Natural killer cell (primary cell): Measurements from ENCODE around the gene UMOD. TPM values are rescaled to one million over a fixed set of nuclear protein-coding genes. Genes with fewer than 3 reads are reported as not detected.
A peak's percentile ranks its signal among the peaks of the same experiment; 100 is the strongest.

ENCODE experiments used
- ATAC-seq, 3 donors: fragments of 150-1000 bp in 2 of 3; fragments of 200-7000 bp in 1 of 3; cut with Tn5 transposase; 1 replicate in 1 of 3; 2 replicates in 2 of 3; pipeline ENCODE4 v1.10.0; 2021; ENCODE audit warnings: mild to moderate bottlenecking in 2 of 3, moderate library complexity in 2 of 3
- DNase-seq, 2 donors: peaks; one replicate each; pipeline versions ENCODE4 v3.0.0 to v3.0.0-alpha.2; 2013 to 2021; ENCODE audit warnings: mixed read lengths in 1 of 2
- H3K27ac ChIP-seq: one replicate; pipeline ENCODE4 v1.5.1; 2013; ENCODE audit warnings: mild to moderate bottlenecking, low read length
- H3K27me3 ChIP-seq: one replicate; pipeline ENCODE4 v1.6.1; 2013; ENCODE audit warnings: low read length; ENCODE audit not compliant: control insufficient read depth, insufficient read depth
- H3K36me3 ChIP-seq: one replicate; pipeline ENCODE4 v1.6.1; 2013; ENCODE audit warnings: low read length; ENCODE audit not compliant: control insufficient read depth, insufficient read depth
- H3K4me1 ChIP-seq: one replicate; pipeline ENCODE4 v1.6.1; 2013; ENCODE audit warnings: low read length; ENCODE audit not compliant: control insufficient read depth, insufficient read depth
- H3K4me3 ChIP-seq: one replicate; pipeline ENCODE4 v1.5.1; 2013; ENCODE audit warnings: low read length
- H3K9me3 ChIP-seq: one replicate; pipeline ENCODE4 v1.6.1; 2013; ENCODE audit warnings: low read length; ENCODE audit not compliant: control insufficient read depth, insufficient read depth
- H3K27ac Mint-ChIP-seq, 2 donors: one replicate each; pipeline ENCODE4 v1.8.0; 2022; ENCODE audit warnings: mild to moderate bottlenecking in 2 of 2, mixed read lengths in 2 of 2, moderate library complexity in 1 of 2
- H3K27me3 Mint-ChIP-seq, 2 donors: one replicate each; pipeline ENCODE4 v1.8.0; 2022; ENCODE audit warnings: low read depth in 2 of 2, mixed read lengths in 2 of 2
- H3K36me3 Mint-ChIP-seq: one replicate; pipeline ENCODE4 v1.8.0; 2022; ENCODE audit warnings: mixed read lengths
- H3K4me1 Mint-ChIP-seq, 2 donors: one replicate each; pipeline ENCODE4 v1.8.0; 2022; ENCODE audit warnings: mixed read lengths in 2 of 2
- H3K4me3 Mint-ChIP-seq: one replicate; pipeline ENCODE4 v1.8.0; 2022; ENCODE audit warnings: mild to moderate bottlenecking, moderate library complexity, mixed read lengths
- H3K9me3 Mint-ChIP-seq, 2 donors: one replicate each; pipeline ENCODE4 v1.8.0; 2022; ENCODE audit warnings: mixed read lengths in 2 of 2
- CTCF ChIP-seq: fragments of 200-600 bp; IDR thresholded peaks from one replicate; pipeline ENCODE4 v1.8.0; 2022; ENCODE audit warnings: antibody characterized with exemption
- WGBS: methylation state at CpG from one replicate; pipeline ENCODE4 v1.1.7; 2013; ENCODE audit warnings: missing lambda C conversion rate; ENCODE audit not compliant: insufficient coverage; 5-methylcytosine and 5-hydroxymethylcytosine counted together
- intact Hi-C: fragments of 100-400 bp; cut with micrococcal nuclease; formaldehyde crosslinking; loops from one replicate; pipeline ENCODE4 v1.14.2; 2022
- total RNA-seq, 4 donors: library from RNA; stranded (reverse); fragments of 120-200 nt in 1 of 4; gene quantifications; one replicate each; pipeline versions ENCODE4 v1.2.3 to v1.2.4, GENCODE V29; 2013 to 2022

Gene UMOD
- total RNA-seq, 3 donors from 2014 or later (not counting 1 experiment from before 2014, with no cell fraction given) = not detected

- no peaks in the 10 kb centered on the region for H3K27me3 ChIP-seq
- H3K36me3 ChIP-seq = no peaks in the 10 kb centered on the region
- intact Hi-C loops = no loop called here
- Mint-ChIP-seq H3K27ac (no peak overlapping the region), H3K4me3 (no peak overlapping the region), H3K36me3 (no peaks in the 10 kb centered on the region), H3K27me3 (peaks cover 0 to 9% of the 10 kb centered on the region in 2 donors), H3K4me1 (no peaks in the 10 kb centered on the region), H3K9me3 (no peaks in the 10 kb centered on the region)
- 34% methylated on average over 77 of the region's 77 CpGs for WGBS
- DNase-seq (no peak), ATAC-seq (peak in 1 of 3 donors; percentile 12)
- TF ChIP-seq CTCF = no peak
- no peaks in the 10 kb centered on the region for H3K4me1 ChIP-seq
- H3K9me3 ChIP-seq = no peaks in the 10 kb centered on the region
- no peak overlapping the region for H3K27ac ChIP-seq
- H3K4me3 ChIP-seq = no peak overlapping the region
Observed at GRCh38 chr16:20348365-20349185, 3.9 kb downstream of the UMOD start.

GRCh38 chr16:20347666-20348364, 4.7 kb downstream of the UMOD start:
- 61% methylated on average over 12 of the region's 12 CpGs for WGBS
- no peaks in the 10 kb centered on the region for H3K27me3 ChIP-seq

GRCh38 chr16:20344611-20345010, 7.9 kb downstream of the UMOD start:
- H3K27ac Mint-ChIP-seq = no peak overlapping the region
- DNase-seq (no peak), ATAC-seq (no peak)
- intact Hi-C loops = no loop called here
- 78% methylated on average over 5 of the region's 5 CpGs for WGBS
- no peaks in the 10 kb centered on the region for H3K9me3 Mint-ChIP-seq
- H3K4me3 ChIP-seq = no peak overlapping the region
- H3K4me1 ChIP-seq = no peaks in the 10 kb centered on the region
- TF ChIP-seq CTCF = no peak
- no peak overlapping the region for H3K4me3 Mint-ChIP-seq
- no peaks in the 10 kb centered on the region for H3K9me3 ChIP-seq
- H3K36me3 Mint-ChIP-seq = no peaks in the 10 kb centered on the region
- H3K4me1 Mint-ChIP-seq = no peaks in the 10 kb centered on the region
- no peaks in the 10 kb centered on the region for H3K27me3 Mint-ChIP-seq
- H3K27ac ChIP-seq = no peak overlapping the region
- no peaks in the 10 kb centered on the region for H3K27me3 ChIP-seq
- H3K36me3 ChIP-seq = no peaks in the 10 kb centered on the region

More at GRCh38 chr16:20347666-20348364, 4.7 kb downstream of the UMOD start:
- Histone ChIP-seq H3K36me3 (no peaks in the 10 kb centered on the region), H3K9me3 (no peaks in the 10 kb centered on the region), H3K27ac (no peak overlapping the region), H3K4me3 (no peak overlapping the region), H3K4me1 (no peaks in the 10 kb centered on the region)
- DNase-seq (no peak), ATAC-seq (no peak)
- no peaks in the 10 kb centered on the region for H3K9me3 Mint-ChIP-seq
- H3K27me3 Mint-ChIP-seq = peaks cover 0 to 4% of the 10 kb centered on the region in 2 donors
- H3K4me1 Mint-ChIP-seq = no peaks in the 10 kb centered on the region
- H3K36me3 Mint-ChIP-seq = no peaks in the 10 kb centered on the region
- no peak for TF ChIP-seq CTCF
- no peak overlapping the region for H3K27ac Mint-ChIP-seq
- no peak overlapping the region for H3K4me3 Mint-ChIP-seq
- intact Hi-C loops = no loop called here
